HepG2 (cell line): Measurements from ENCODE around the gene ROM1. TPM values are rescaled to one million over a fixed set of nuclear protein-coding genes. Genes with fewer than 3 reads are reported as not detected.
A peak's percentile ranks its signal among the peaks of the same experiment; 100 is the strongest.

ENCODE experiments used
- ATF1 ChIP-seq: IDR thresholded peaks from 2 replicates; pipeline ENCODE4 v1.6.1; 2016; ENCODE audit warnings: mild to moderate bottlenecking, control low read depth
- CTCF ChIP-seq: sonication (generic); formaldehyde crosslinking; IDR thresholded peaks from 2 replicates; pipeline ENCODE4 v1.5.0; 2020; ENCODE audit warnings: mild to moderate bottlenecking, missing genetic modification reagents, moderate library complexity
- DMAP1 ChIP-seq: IDR thresholded peaks from 2 replicates; pipeline ENCODE4 v1.6.1; 2016
- GATAD2A ChIP-seq: IDR thresholded peaks from 2 replicates; pipeline ENCODE4 v1.6.1; 2016
- JUND ChIP-seq: sonication (generic); formaldehyde crosslinking; IDR thresholded peaks from 2 replicates; pipeline ENCODE4 v1.8.0; 2022; ENCODE audit warnings: mild to moderate bottlenecking, missing genetic modification reagents
- PCBP1 ChIP-seq: fragments of 200-400 bp; formaldehyde crosslinking; IDR thresholded peaks from 2 replicates; pipeline ENCODE4 v1.6.1; 2017; ENCODE audit warnings: mild to moderate bottlenecking, low read depth, low read length, borderline replicate concordance
- SNAPC2 ChIP-seq: sonication (generic); formaldehyde crosslinking; IDR thresholded peaks from 2 replicates; pipeline ENCODE4 v1.8.1; 2022; ENCODE audit warnings: mild to moderate bottlenecking, missing genetic modification reagents
- SRY ChIP-seq: sonication (generic); formaldehyde crosslinking; IDR thresholded peaks from 2 replicates; pipeline ENCODE4 v1.8.0; 2022; ENCODE audit warnings: mild to moderate bottlenecking, missing genetic modification reagents
- TBP ChIP-seq: sonication (generic); formaldehyde crosslinking; IDR thresholded peaks from 2 replicates; pipeline ENCODE4 v1.5.0; 2020; ENCODE audit warnings: missing genetic modification reagents
- TCF12 ChIP-seq, 2 experiments: fragments of 450-650 bp in 1 of 2; sonication (generic) in 1 of 2; formaldehyde crosslinking in 1 of 2; IDR thresholded peaks; 2 replicates each; pipeline versions ENCODE4 v1.6.1 to v1.8.0; 2017 to 2022; ENCODE audit warnings: antibody characterized with exemption in 1 of 2, mild to moderate bottlenecking in 1 of 2, missing genetic modification reagents in 1 of 2, moderate library complexity in 1 of 2
- TP53 ChIP-seq: sonication (generic); formaldehyde crosslinking; conservative IDR thresholded peaks from 2 replicates; pipeline ENCODE4 v1.4.0; 2020; ENCODE audit warnings: missing genetic modification reagents
- ZBTB20 ChIP-seq: sonication (generic); formaldehyde crosslinking; IDR thresholded peaks from 2 replicates; pipeline ENCODE4 v1.8.1; 2023; ENCODE audit warnings: missing genetic modification reagents, low read depth, mild to moderate bottlenecking, borderline replicate concordance
- ZBTB26 ChIP-seq: IDR thresholded peaks from 2 replicates; pipeline ENCODE4 v1.6.1; 2016; ENCODE audit warnings: missing compliant biosample characterization, missing genetic modification reagents, borderline replicate concordance
- ZBTB34 ChIP-seq: sonication (generic); formaldehyde crosslinking; IDR thresholded peaks from 2 replicates; pipeline ENCODE4 v1.8.0; 2022; ENCODE audit warnings: mild to moderate bottlenecking, missing genetic modification reagents
- ZMYM4 ChIP-seq: sonication (generic); formaldehyde crosslinking; IDR thresholded peaks from 2 replicates; pipeline ENCODE4 v1.8.1; 2023; ENCODE audit warnings: mild to moderate bottlenecking, missing genetic modification reagents
- ZNF180 ChIP-seq: sonication (generic); formaldehyde crosslinking; IDR thresholded peaks from 2 replicates; pipeline ENCODE4 v1.4.0; 2020; ENCODE audit warnings: low read depth, missing genetic modification reagents, borderline replicate concordance
- ZNF567 ChIP-seq: sonication (generic); formaldehyde crosslinking; IDR thresholded peaks from 2 replicates; pipeline ENCODE4 v1.8.1; 2023; ENCODE audit warnings: mild to moderate bottlenecking, missing genetic modification reagents, borderline replicate concordance
- ZNF644 ChIP-seq: IDR thresholded peaks from 2 replicates; pipeline ENCODE4 v1.6.1; 2016; ENCODE audit warnings: low read depth
- ZNF670 ChIP-seq: sonication (generic); formaldehyde crosslinking; IDR thresholded peaks from 2 replicates; pipeline ENCODE4 v1.8.0; 2022; ENCODE audit warnings: mild to moderate bottlenecking, missing genetic modification reagents, borderline replicate concordance
- ZNF772 ChIP-seq: sonication (generic); formaldehyde crosslinking; IDR thresholded peaks from 2 replicates; pipeline ENCODE4 v1.5.0; 2020; ENCODE audit warnings: mild to moderate bottlenecking, missing genetic modification reagents
- polyA plus RNA-seq, 8 experiments: library from polyadenylated mRNA; depleted of rRNA in 3 of 8; stranded (reverse) in 7 of 8; unstranded in 1 of 8; fragments of >200 nt; fragmentation: Illumina TruSeq in 4 of 8; extraction: Trizol in 4 of 8; gene quantifications; 2 replicates each; pipeline versions ENCODE4 v1.2.1 to v1.2.3, GENCODE V29; 2011 to 2016; ENCODE audit warnings: low read depth in 4 of 8, missing spikeins in 1 of 8, mixed read lengths in 1 of 8; ENCODE audit not compliant: insufficient read depth in 1 of 8
- total RNA-seq, 5 experiments: library from RNA; depleted of rRNA; stranded (reverse); fragments of >200 nt; fragmentation: Illumina TruSeq; extraction: Trizol; gene quantifications; 2 replicates each; pipeline ENCODE4 v1.2.3, GENCODE V29; 2016; ENCODE audit warnings: low read depth in 1 of 5
- TF ChIP-seq, protein P1 (sequence below): sonication (generic); formaldehyde crosslinking; IDR thresholded peaks from 2 replicates; pipeline ENCODE4 v1.8.0; 2022; ENCODE audit warnings: missing genetic modification reagents, mild to moderate bottlenecking, moderate library complexity, borderline replicate concordance
- TF ChIP-seq, protein P2 (sequence below): IDR thresholded peaks from 2 replicates; pipeline ENCODE4 v1.6.1; 2016; ENCODE audit warnings: missing genetic modification reagents, missing compliant biosample characterization
- TF ChIP-seq, protein P3 (sequence below): IDR thresholded peaks from 2 replicates; pipeline ENCODE4 v1.6.1; 2018; ENCODE audit warnings: missing genetic modification reagents

Gene ROM1
- total and polyA plus RNA-seq, 2 of the 13 experiments (the other 11 are each of a cell fraction or from before 2014, with no cell fraction given), result 1.2 to 2.4 TPM

- TF ChIP-seq ZBTB34 (CRISPR knock-in tag) (no peak), TCF12 (IDR thresholded peaks at IDR 0.05) (no peak), TCF12 (CRISPR knock-in tag; IDR thresholded peaks at IDR 0.05) (no peak), DMAP1 (CRISPR knock-in tag) (peak; percentile 59; the same call in 1 of the 2 replicates), CTCF (CRISPR knock-in tag) (no peak), SNAPC2 (no peak), ZMYM4 (CRISPR knock-in tag) (peak; percentile 81; the same call in 1 of the 2 replicates), SRY (CRISPR knock-in tag) (no peak), ZBTB26 (CRISPR knock-in tag) (no peak), ZNF567 (no peak), ZNF670 (CRISPR knock-in tag) (no peak), TP53 (0 out of 2 replicates have a peak, but pooled peaks have one; percentile 39), GATAD2A (CRISPR knock-in tag) (peak; percentile 81), ZNF772 (CRISPR knock-in tag) (no peak), ATF1 (CRISPR knock-in tag) (peak; percentile 48; the same call in 1 of the 2 replicates), JUND (no peak), ZBTB20 (no peak), ZNF644 (CRISPR knock-in tag) (no peak), PCBP1 (no peak), ZNF180 (no peak), TBP (CRISPR knock-in tag) (no peak)
- TF ChIP-seq, protein P1, sequence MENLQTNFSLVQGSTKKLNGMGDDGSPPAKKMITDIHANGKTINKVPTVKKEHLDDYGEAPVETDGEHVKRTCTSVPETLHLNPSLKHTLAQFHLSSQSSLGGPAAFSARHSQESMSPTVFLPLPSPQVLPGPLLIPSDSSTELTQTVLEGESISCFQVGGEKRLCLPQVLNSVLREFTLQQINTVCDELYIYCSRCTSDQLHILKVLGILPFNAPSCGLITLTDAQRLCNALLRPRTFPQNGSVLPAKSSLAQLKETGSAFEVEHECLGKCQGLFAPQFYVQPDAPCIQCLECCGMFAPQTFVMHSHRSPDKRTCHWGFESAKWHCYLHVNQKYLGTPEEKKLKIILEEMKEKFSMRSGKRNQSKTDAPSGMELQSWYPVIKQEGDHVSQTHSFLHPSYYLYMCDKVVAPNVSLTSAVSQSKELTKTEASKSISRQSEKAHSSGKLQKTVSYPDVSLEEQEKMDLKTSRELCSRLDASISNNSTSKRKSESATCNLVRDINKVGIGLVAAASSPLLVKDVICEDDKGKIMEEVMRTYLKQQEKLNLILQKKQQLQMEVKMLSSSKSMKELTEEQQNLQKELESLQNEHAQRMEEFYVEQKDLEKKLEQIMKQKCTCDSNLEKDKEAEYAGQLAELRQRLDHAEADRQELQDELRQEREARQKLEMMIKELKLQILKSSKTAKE (CRISPR knock-in tag), result no peak
- TF ChIP-seq, protein P2, sequence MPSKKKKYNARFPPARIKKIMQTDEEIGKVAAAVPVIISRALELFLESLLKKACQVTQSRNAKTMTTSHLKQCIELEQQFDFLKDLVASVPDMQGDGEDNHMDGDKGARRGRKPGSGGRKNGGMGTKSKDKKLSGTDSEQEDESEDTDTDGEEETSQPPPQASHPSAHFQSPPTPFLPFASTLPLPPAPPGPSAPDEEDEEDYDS (CRISPR knock-in tag), result no peak; the same call in 1 of the 2 replicates
- TF ChIP-seq, protein P3, sequence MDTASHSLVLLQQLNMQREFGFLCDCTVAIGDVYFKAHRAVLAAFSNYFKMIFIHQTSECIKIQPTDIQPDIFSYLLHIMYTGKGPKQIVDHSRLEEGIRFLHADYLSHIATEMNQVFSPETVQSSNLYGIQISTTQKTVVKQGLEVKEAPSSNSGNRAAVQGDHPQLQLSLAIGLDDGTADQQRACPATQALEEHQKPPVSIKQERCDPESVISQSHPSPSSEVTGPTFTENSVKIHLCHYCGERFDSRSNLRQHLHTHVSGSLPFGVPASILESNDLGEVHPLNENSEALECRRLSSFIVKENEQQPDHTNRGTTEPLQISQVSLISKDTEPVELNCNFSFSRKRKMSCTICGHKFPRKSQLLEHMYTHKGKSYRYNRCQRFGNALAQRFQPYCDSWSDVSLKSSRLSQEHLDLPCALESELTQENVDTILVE (CRISPR knock-in tag), result peak; percentile 40; the same call in 1 of the 2 replicates
Measured at GRCh38 chr11:62599069-62599696, 13.9 kb upstream of the ROM1 start (continued).
